Right hindlimb (tissue), 1 donor: ENCODE measurements around the gene SASH1.

Source experiments
- DNase-seq: peaks from one replicate; pipeline ENCODE4 v3.0.0-alpha.2; 2018

Gene SASH1

DNA sequence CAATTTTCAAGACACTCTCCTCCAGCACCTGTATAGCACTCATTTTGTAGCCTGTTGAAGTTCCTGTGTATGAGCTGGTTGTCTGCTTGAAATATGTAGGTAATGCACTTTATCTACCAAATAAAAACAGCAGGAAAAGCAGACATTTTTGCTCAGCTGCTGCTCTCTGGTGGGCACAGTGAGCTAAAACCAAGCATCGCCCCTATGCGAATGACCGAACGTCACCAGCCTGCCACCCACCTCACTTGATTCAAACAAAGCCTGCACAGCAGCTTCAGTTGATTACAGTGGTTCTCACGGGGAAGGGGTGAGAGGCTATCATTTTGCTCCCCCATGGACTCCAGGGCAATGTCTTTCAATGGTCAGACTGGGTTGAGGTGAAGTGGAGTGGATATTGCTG, 185.7 kb downstream of the SASH1 start:
- DNase-seq = no peak

DNA sequence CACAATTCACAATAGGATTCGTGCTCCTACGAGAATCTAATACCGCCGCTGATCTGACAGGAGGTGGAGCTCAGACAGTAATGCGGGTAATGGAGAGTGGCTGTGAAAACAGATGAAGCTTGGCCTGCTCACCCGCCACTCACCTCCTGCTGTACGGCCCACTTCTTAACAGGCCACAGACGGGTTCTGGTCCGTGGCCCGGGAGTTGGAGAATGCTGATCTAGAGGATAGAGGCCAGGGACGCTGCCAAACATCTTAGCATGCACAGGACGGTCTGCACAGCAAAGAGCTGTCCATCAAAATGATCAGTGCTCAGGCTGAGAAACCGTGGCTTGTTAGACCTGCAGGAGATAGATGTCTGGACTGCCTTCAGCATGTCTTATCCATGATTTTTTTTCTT, 186.4 kb downstream of the SASH1 start:
- no peak for DNase-seq

DNA sequence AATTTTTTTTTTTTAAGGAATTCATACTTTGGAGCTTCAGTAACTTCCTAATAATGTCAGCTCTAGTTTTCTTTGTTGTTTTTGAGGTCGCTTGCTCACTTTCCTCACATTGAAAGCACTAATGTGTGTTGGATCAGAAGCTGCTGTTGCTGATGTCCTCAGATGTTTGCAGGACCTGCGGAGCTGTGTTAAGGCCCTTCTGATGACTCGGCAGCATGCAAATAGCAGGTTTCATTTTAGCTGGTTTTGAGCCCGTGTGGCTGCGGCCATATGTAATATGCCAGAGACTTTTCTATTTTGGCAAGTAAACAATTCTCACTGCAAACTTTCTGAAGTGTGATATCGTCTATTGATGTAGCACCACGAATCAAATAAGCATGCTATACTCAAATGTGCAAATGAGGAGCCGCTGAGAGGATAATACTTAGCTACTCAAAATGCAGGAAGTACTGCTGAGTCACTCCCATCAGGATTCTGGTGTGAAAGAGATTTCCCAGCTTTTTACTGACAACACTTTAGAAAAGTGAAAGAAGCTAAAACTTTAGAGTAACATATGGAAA, 187.8 kb downstream of the SASH1 start:
- no peak for DNase-seq

DNA sequence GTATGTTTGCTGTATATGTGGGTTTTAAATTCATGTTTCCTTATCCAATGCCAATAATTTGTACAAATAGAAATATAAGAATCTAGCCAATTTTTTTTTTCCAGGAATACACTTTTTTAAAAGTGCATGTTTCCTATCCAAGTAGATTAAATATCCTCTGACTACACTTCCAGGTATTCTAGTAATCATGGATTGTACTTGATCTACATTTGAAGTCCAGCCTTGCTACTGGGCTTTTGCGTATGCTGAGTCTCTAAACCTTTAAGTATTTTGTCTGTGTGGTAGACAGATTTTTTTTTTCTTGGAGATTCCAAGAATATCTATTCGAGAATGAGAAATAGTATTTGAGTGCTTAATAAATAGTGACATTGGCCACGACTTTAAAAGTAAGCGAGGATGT, 188.3 kb downstream of the SASH1 start:
- DNase-seq = no peak

GRCh38 chr6:148532698-148533097, 190.1 kb downstream of the SASH1 start:
- DNase-seq = no peak

DNA sequence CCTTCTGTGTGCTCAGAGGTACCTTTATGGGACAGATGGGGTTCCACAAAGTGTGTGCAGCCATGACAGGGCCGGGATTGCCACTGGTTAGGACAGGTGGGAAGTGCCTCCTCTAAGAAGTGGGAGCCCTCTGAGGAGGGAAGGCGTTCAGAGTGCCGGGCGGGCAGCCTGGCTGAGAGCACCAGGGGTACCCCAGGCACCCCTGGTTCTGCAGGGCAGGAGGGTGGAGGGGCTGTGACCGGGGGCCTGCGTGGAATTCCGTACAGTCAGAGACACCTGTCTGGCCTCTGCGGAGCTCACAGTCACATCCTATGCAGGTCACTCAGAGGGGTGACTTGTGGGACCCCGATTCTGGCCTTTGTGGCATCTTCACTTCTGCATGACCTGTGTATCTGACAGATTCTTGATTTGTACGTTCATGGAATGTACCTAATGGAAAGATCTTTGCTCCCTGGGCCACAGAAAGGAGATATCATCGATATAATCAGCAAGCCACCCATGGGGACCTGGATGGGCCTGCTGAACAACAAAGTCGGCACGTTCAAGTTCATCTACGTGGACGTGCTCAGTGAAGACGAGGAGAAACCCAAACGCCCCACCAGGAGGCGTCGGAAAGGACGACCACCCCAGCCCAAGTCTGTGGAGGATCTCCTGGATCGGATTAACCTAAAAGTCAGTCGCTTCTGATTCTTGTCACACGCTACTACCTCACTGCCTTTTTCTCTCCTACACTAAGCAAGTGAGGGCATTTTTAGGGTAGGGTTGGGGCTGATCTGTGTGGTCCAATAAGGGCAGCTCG, 190.9 kb downstream of the SASH1 start:
- no peak for DNase-seq

DNA sequence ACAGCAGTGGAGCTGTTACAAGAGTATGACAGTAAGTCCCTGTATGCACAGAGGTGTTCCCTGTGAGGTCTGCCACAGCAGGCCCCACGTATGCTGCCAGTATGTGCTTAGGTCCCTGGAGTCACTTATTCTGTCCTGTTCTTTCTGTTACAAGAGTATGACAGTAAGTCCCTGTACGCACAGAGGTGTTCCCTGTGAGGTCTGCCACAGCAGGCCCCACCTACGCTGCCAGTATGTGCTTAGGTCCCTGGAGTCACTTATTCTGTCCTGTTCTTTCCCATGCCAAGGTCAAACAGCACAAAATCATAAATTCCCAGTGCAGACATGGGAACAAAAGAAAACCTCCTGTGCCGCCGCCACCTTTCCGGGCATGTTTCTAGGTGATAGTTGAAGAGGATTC, 192.2 kb downstream of the SASH1 start:
- no peak for DNase-seq

DNA sequence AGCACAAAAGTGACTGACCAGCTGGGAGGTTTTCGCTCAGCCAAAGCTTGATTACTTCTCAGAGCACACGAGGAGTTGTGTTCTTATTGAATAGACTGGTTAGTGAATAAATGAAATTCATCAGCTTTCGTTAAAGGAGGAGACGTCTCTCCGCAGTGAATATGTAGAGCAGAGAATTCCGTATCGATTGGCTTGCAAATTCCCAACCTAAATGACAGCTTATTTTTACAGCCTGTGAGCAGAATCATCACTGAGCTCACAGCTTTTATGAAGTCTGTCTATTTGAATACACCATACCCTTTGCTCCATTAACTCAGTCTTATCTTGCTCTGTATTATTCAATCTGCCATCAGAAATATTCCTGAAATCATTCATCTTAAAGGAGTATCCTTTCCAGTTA, 192.7 kb downstream of the SASH1 start:
- DNase-seq = no peak

GRCh38 chr6:148535976-148536375, 193.3 kb downstream of the SASH1 start:
- no peak for DNase-seq

- DNase-seq = no peak
These were observed 195.9 kb downstream of the SASH1 start for GRCh38 chr6:148538261-148539190.

- no peak for DNase-seq
These were observed 200.9 kb downstream of the SASH1 start for GRCh38 chr6:148543540-148543939.

GRCh38 chr6:148544421-148544820, 201.8 kb downstream of the SASH1 start:
- no peak for DNase-seq

- DNase-seq = no peak
These were observed 203.3 kb downstream of the SASH1 start for GRCh38 chr6:148545901-148546300.

GRCh38 chr6:148547110-148547509, 204.5 kb downstream of the SASH1 start:
- DNase-seq = no peak

- peak; percentile 54 for DNase-seq
These were observed 205.6 kb downstream of the SASH1 start for GRCh38 chr6:148548065-148548748.

DNA sequence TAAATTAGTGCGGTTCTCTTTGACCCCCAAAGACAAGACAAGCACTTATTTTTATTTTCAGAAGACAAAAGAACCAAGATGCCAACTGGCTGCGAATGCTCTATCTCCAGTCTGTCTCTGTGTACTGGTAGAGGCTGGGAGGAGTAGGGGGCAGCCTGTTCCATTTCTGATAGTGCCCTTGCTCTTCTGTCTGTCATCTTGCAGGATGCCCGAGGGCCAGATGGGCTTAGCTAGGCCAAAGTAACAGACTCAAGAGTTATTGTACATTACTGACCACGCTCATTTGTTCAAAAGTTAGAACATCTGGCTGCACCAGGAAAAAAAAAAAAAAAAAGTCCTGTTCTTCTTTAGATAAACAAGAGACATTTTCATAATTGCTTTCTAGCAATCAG, 206.1 kb downstream of the SASH1 start:
- DNase-seq = no peak

- DNase-seq = no peak
These were observed 207.9 kb downstream of the SASH1 start for GRCh38 chr6:148550569-148550968.

DNA sequence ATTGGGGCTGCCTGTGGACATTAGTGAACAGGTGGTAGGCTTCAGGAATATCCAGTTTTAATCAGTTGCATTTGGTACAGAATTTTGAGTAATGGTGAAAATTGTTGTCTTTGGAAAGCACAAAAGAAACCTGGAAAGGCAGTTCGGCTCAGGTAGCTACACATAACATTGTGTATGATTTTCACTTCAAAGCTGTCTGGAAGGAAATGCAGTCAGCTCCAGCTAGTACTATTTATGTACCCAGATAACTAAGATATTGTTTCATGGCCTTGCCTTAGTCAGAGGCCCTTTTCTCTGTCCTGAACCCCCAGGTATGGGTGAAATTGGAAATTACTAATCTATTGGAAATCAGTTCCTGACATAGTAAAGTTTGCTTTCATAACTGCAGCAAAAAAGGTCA, 208.6 kb downstream of the SASH1 start:
- DNase-seq = no peak

- DNase-seq = no peak
These were observed 213.8 kb downstream of the SASH1 start for GRCh38 chr6:148556410-148556809.

GRCh38 chr6:148557796-148558321, 215.2 kb downstream of the SASH1 start:
- no peak for DNase-seq

GRCh38 chr6:148559848-148560433, 217.3 kb downstream of the SASH1 start:
- DNase-seq = peak; percentile 88

DNA sequence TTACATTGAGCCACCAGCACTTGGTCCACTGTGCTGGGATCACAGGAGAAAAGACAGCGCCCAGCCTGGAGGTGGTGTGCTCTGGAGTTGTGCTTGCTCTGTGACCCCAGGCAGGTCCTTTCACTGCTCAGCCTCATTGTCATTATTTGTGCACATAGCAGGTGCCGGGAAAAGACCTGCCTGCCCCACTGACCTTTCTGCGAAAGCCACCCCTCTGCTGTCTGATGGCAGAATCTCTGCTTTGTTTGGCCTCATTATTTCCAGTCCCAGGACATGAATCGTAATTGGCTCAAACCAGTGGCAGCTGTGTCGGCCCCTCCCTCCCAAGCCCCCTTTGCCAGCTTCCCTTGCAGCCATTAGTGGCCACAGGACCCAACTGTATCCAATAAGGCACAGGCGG, 219.0 kb downstream of the SASH1 start:
- no peak for DNase-seq
